HG03442 (cell line): Measurements from ENCODE around the gene GATAD2A.

Experiments
- ATAC-seq: cut with Tn5 transposase; IDR thresholded peaks from one replicate; pipeline ENCODE4 v1.9.1; 2021; ENCODE audit warnings: mild to moderate bottlenecking, moderate library complexity; ENCODE audit not compliant: unreplicated experiment

The GATAD2A gene

DNA sequence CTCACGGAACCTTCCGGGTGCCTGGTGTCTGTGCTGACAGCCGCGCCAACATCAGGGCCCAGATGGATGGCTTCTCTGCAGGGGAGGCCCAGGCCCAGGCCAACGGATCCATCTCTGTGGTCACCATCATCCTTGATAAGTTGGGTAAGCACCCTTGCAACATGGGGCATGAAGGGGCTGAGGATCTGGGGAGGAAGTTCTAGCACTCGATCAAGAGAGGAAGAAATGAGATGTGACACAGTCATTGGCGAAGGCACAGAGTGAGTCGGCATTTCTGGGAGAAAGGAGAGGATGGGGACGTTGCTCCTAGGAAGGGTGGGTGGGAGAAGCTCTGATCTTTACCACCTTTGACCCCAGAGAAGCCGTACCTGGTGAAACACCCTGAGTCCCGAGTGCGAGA, 137.0 kb downstream of the GATAD2A start:
- ATAC-seq, result no peak

GRCh38 chr19:19543101-19543500, 137.6 kb downstream of the GATAD2A start:
- no peak for ATAC-seq

DNA sequence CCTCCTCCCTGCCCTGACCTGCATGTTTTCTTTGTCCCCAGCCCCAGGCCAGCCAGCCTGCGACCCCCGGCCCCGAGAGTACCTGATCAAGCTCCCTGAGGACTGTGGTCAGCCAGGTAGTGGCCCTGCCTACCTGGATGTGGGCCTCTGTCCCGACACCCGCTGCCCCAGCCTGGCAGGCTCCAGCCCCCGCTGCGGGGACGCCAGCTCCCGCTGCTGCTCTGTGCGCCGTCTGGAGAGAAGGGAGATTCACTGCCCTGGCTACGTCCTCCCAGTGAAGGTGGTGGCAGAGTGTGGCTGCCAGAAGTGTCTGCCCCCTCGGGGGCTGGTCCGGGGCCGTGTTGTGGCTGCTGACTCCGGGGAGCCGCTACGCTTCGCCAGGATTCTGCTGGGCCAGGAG, 138.2 kb downstream of the GATAD2A start:
- no peak for ATAC-seq

- no peak for ATAC-seq
Measured at GRCh38 chr19:19544257-19544953, 138.9 kb downstream of the GATAD2A start.

DNA sequence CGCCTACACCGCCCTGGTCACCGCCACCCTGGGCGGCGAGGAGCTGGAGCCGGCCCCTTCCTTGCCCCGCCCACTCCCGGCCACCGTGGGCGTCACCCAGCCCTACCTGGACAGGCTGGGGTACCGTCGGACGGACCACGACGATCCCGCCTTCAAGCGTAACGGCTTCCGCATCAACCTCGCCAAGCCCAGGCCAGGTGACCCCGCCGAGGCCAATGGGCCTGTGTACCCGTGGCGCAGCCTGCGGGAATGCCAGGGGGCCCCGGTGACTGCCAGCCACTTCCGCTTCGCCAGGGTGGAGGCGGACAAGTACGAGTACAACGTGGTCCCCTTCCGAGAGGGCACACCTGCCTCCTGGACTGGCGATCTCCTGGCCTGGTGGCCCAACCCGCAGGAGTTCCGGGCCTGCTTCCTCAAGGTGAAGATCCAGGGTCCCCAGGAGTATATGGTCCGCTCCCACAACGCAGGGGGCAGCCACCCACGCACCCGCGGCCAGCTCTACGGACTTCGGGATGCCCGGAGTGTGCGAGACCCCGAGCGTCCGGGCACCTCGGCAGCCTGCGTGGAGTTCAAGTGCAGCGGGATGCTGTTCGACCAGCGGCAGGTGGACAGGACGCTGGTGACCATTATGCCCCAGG, 139.6 kb downstream of the GATAD2A start:
- ATAC-seq, result no peak

- ATAC-seq, result no peak
Measured at GRCh38 chr19:19545707-19546106, 140.2 kb downstream of the GATAD2A start.

GRCh38 chr19:19546751-19547162, 141.3 kb downstream of the GATAD2A start:
- ATAC-seq, result no peak

DNA sequence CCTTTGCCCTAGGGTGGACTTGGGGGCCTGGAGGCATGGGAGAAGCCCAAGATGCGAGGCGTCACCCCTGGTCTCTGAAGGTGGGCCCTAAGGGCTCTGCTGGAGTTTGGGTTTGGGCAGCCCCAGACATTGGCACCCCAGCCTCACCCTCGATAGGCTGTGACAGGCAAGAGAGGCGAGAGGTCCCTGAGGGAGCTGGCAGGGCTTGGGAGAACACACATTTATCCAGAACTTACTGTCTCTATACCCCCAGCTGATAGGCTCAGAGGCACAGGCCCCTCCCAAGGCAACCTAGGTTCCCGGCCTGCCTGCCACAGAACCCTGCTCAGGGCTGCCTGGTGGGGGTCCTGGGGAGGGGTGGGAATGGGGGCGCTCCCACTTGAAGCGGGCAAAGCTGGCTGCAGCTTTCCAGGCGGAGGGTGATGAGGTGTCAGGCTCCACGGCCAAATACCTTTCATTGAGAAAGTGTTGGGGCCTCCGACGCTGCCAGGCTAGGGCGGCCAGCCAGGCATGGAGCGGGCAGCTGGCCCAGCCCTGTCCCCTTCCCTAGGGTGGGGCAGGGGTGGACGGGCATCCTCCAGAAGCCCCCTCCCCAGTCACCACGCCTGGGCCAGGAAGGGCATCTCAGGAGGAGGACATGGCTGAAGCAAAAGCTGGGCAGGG, 142.3 kb downstream of the GATAD2A start:
- no peak for ATAC-seq

DNA sequence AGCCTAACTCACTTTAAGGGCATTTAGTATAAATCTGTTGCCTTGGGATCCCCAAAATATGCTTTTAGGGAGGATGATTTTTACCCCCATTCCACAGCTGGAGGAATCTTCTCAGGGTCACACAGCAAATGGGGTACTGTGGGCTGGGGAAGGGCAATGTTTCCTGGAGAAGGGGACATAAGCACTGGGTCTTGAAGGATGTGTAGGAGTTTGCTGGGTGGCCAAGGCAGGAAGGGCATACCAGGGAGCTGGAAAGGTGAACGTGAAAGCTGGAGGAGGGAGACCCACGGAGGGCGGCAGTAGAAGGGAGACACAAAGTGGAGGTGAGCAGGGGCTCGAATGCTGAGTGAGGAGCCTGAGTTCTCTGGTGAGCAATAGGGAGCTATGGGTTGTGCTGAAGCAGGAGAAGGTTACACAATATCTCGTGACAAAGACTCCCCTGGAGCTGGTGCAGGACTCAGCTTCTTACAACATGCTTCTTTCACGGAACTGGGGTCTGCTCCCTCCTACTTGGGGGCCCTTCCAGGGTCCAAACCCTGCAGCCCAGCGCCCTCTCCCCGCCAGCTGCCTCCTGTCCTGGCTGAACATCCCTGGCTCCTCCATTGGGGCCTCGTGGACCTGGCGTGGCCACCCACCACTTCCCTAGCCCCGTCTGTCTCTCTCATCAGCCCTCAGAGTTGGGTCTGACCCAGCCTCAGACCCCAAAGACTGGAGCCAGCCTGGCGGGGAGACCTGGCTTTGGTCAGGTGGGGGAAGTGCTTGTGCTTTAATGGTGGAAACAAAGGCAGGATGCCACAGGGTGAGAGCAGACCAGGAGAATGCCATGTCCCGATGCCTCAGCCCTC, 143.7 kb downstream of the GATAD2A start:
- no peak for ATAC-seq

GRCh38 chr19:19549804-19550464, 144.5 kb downstream of the GATAD2A start:
- no peak for ATAC-seq

- no peak for ATAC-seq
Measured at GRCh38 chr19:19550485-19550929, 145.0 kb downstream of the GATAD2A start.

GRCh38 chr19:19550972-19551852, 145.7 kb downstream of the GATAD2A start:
- ATAC-seq, result no peak

DNA sequence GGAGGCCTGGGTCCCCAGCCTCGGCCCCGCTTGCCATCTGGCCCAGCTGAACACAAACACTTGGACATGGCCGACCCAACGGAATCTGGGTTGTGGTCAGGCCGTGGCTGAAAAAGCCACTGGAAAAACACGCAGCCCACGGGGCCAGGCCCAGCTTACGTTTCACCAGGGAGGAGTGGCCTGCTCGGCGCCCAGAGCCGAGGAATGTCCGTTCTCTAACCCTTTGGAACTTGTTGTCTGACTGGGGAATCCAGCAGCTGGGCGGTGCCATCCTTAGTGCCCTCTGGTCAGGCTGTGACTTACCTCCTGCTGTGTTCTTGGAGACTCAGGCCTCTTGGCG, 146.3 kb downstream of the GATAD2A start:
- no peak for ATAC-seq

DNA sequence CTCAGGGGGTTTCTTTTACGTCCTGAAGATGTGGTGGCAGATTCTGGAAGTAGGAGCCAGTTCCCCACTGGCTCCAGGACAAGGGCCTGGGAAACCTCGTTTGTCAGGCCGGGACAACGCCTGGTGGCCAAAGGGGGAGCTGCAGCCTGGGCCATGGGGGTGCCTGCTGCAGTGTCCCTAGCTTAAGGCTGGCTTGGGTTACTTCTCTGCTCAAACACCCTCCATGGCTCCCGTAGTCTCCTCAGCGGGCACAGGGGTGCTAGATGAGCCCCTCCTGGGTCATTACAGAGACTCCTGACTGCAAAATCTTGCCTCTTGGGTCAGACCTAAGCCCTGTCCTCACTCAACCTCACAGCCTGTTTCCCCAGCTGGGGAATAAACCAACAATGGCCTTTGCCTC, 147.3 kb downstream of the GATAD2A start:
- ATAC-seq, result no peak

- ATAC-seq, result no peak
Measured at GRCh38 chr19:19553670-19554069, 148.2 kb downstream of the GATAD2A start.

GRCh38 chr19:19554074-19555023, 148.9 kb downstream of the GATAD2A start:
- peak; percentile 50 for ATAC-seq

- ATAC-seq, result no peak
Measured at GRCh38 chr19:19558055-19558454, 152.6 kb downstream of the GATAD2A start.
